WTC11 (cell line): ENCODE results near the gene MBD6. TPM values are rescaled to one million over a fixed set of nuclear protein-coding genes. Genes with fewer than 3 reads are reported as not detected.

Experiments used
- ATAC-seq: fragments of 200-7000 bp; cut with Tn5 transposase; 2 replicates; pipeline ENCODE4 v1.10.0; 2021; ENCODE audit warnings: mild to moderate bottlenecking, moderate library complexity
- CTCF ChIA-PET: fragments of 300-600 bp; sonication (Branson Sonifier 250); formaldehyde crosslinking; loops from one replicate; lab custom pipeline; 2021; ENCODE audit warnings: antibody characterized with exemption; lab: Charles Lee
- POLR2A ChIA-PET: fragments of 350-600 bp; sonication (Branson Sonifier 250); formaldehyde crosslinking; loops from one replicate; lab custom pipeline; 2021; ENCODE audit warnings: antibody characterized with exemption; lab: Charles Lee
- DNase-seq: peaks from one replicate; pipeline ENCODE4 v3.0.0; 2021; ENCODE audit warnings: low spot score
- H3K27ac Mint-ChIP-seq: 2 replicates; pipeline ENCODE4 v1.8.0; 2021; ENCODE audit warnings: mixed read lengths
- H3K27me3 Mint-ChIP-seq: 2 replicates; pipeline ENCODE4 v1.8.0; 2021; ENCODE audit warnings: low read depth, mild to moderate bottlenecking, moderate library complexity, mixed read lengths
- H3K36me3 Mint-ChIP-seq: 2 replicates; pipeline ENCODE4 v1.8.0; 2021; ENCODE audit warnings: mixed read lengths
- H3K4me1 Mint-ChIP-seq: 2 replicates; pipeline ENCODE4 v1.8.0; 2022; ENCODE audit warnings: mixed read lengths
- H3K4me3 Mint-ChIP-seq: 2 replicates; pipeline ENCODE4 v1.8.0; 2021; ENCODE audit warnings: mild to moderate bottlenecking, moderate library complexity, mixed read lengths
- H3K9me3 Mint-ChIP-seq: 2 replicates; pipeline ENCODE4 v1.8.0; 2021; ENCODE audit warnings: mixed read lengths
- ATF1 ChIP-seq: sonication (generic); formaldehyde crosslinking; IDR thresholded peaks from 2 replicates; pipeline ENCODE4 v1.8.1; 2023; ENCODE audit warnings: mild to moderate bottlenecking, moderate library complexity, missing genetic modification reagents
- CREB1 ChIP-seq: sonication (generic); formaldehyde crosslinking; IDR thresholded peaks from 2 replicates; pipeline ENCODE4 v1.8.0; 2023; ENCODE audit warnings: mild to moderate bottlenecking, missing genetic modification reagents
- ELF4 ChIP-seq: sonication (generic); formaldehyde crosslinking; IDR thresholded peaks from 2 replicates; pipeline ENCODE4 v1.8.1; 2022; ENCODE audit warnings: low read depth, mild to moderate bottlenecking, moderate library complexity, missing genetic modification reagents
- FOXJ3 ChIP-seq: sonication (generic); formaldehyde crosslinking; IDR thresholded peaks from 2 replicates; pipeline ENCODE4 v1.9.0; 2021; ENCODE audit warnings: missing genetic modification reagents, mild to moderate bottlenecking, borderline replicate concordance
- FOXP1 ChIP-seq: sonication (generic); formaldehyde crosslinking; IDR thresholded peaks from 2 replicates; pipeline ENCODE4 v1.8.0; 2022; ENCODE audit warnings: missing genetic modification reagents, mild to moderate bottlenecking, moderate library complexity, borderline replicate concordance
- GTF2I ChIP-seq: fragments of 250-450 bp; sonication (Bioruptor Pico); conservative IDR thresholded peaks from 2 replicates; pipeline ENCODE4 v1.4.0; 2021; ENCODE audit warnings: mild to moderate bottlenecking
- JAZF1 ChIP-seq: fragments of 250-450 bp; sonication (Bioruptor Pico); IDR thresholded peaks from 2 replicates; pipeline ENCODE4 v1.9.0; 2021; ENCODE audit warnings: moderate library complexity, mild to moderate bottlenecking, inconsistent platforms
- RORB ChIP-seq: fragments of 250-450 bp; sonication (Bioruptor Pico); IDR thresholded peaks from 2 replicates; pipeline ENCODE4 v1.9.0; 2021; ENCODE audit warnings: mild to moderate bottlenecking
- SMAD4 ChIP-seq: sonication (generic); formaldehyde crosslinking; IDR thresholded peaks from 2 replicates; pipeline ENCODE4 v1.8.0; 2022; ENCODE audit warnings: mild to moderate bottlenecking, missing genetic modification reagents
- ZNF121 ChIP-seq: sonication (generic); formaldehyde crosslinking; IDR thresholded peaks from 2 replicates; pipeline ENCODE4 v1.8.0; 2023; ENCODE audit warnings: missing genetic modification reagents
- ZNF317 ChIP-seq: sonication (generic); formaldehyde crosslinking; IDR thresholded peaks from 2 replicates; pipeline ENCODE4 v1.8.1; 2023; ENCODE audit warnings: low read depth, mild to moderate bottlenecking, moderate library complexity, missing genetic modification reagents, borderline replicate concordance
- ZNF671 ChIP-seq: fragments of 250-450 bp; sonication (Bioruptor Pico); IDR thresholded peaks from 2 replicates; pipeline ENCODE4 v1.8.0; 2021; ENCODE audit warnings: mild to moderate bottlenecking
- total RNA-seq: library from RNA; stranded (reverse); gene quantifications from 3 replicates; pipeline ENCODE4 v1.2.3, GENCODE V29; 2021
- TF ChIP-seq, protein P1 (sequence below): sonication (generic); formaldehyde crosslinking; IDR thresholded peaks from 2 replicates; pipeline ENCODE4 v1.8.0; 2022; ENCODE audit warnings: missing genetic modification reagents
- TF ChIP-seq, protein P2 (sequence below): fragments of 250-450 bp; sonication (Bioruptor Pico); IDR thresholded peaks from 2 replicates; pipeline ENCODE4 v1.9.0; 2021; ENCODE audit warnings: moderate library complexity, mild to moderate bottlenecking, inconsistent platforms, borderline replicate concordance
- TF ChIP-seq, protein P3 (sequence below): sonication (generic); formaldehyde crosslinking; conservative IDR thresholded peaks from 2 replicates; pipeline ENCODE4 v1.8.1; 2023; ENCODE audit warnings: mild to moderate bottlenecking, low read depth, missing genetic modification reagents, moderate library complexity
- TF ChIP-seq, protein P4 (sequence below): sonication (generic); formaldehyde crosslinking; IDR thresholded peaks from 2 replicates; pipeline ENCODE4 v1.8.0; 2022; ENCODE audit warnings: mild to moderate bottlenecking, missing genetic modification reagents
- TF ChIP-seq, protein P5 (sequence below): sonication (generic); formaldehyde crosslinking; IDR thresholded peaks from 2 replicates; pipeline ENCODE4 v1.8.1; 2022; ENCODE audit warnings: mild to moderate bottlenecking, moderate library complexity, missing genetic modification reagents

Gene MBD6
- total RNA-seq, 1 experiment from 2014 or later = 46.3 TPM

DNA sequence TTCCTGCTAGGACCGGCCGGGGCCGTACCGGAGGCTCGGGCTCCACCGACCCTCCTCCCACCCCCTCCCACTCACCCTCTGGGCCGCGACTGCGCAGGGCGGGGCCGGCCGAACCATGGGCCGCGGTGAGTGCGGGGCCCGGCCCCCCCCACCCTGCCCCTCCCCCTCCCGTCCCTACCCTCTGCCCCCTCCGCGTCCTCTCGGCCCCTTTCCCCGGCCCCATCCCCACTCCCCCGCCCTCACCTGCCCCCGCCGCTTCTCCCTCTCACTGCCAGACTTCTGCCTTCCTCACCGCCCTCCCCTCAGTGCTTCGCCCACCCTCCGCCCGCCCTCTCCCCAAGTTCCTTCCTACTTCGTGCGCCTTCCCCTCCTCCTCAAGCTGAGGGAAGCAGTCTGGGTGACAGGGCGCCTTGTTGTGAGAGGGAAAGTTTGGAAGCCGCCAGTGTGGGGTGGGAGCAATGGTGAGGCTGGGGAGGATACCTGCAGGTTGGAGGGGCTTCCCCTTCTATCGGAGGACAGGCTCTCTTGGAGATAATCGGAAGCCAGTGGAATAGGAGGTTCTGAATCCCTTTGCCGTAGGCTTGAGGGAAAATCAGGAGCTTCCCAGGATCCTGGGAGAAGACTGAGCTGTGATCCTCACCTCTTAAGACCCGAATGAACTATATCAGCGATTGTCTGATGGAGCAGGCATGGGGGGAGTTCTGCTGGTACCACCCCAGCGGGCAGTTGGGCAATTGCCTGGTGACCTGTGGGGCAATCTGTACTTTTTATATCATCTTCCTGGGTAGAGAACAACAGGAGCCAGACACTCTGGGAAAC lies 472 bp downstream of the MBD6 start:
- TF ChIP-seq ZNF317 (CRISPR knock-in tag) (no peak), ATF1 (CRISPR knock-in tag) (no peak), CREB1 (CRISPR knock-in tag) (no peak), ZNF121 (CRISPR knock-in tag) (no peak), FOXP1 (CRISPR knock-in tag) (no peak), GTF2I (no peak)
- TF ChIP-seq, protein P1, sequence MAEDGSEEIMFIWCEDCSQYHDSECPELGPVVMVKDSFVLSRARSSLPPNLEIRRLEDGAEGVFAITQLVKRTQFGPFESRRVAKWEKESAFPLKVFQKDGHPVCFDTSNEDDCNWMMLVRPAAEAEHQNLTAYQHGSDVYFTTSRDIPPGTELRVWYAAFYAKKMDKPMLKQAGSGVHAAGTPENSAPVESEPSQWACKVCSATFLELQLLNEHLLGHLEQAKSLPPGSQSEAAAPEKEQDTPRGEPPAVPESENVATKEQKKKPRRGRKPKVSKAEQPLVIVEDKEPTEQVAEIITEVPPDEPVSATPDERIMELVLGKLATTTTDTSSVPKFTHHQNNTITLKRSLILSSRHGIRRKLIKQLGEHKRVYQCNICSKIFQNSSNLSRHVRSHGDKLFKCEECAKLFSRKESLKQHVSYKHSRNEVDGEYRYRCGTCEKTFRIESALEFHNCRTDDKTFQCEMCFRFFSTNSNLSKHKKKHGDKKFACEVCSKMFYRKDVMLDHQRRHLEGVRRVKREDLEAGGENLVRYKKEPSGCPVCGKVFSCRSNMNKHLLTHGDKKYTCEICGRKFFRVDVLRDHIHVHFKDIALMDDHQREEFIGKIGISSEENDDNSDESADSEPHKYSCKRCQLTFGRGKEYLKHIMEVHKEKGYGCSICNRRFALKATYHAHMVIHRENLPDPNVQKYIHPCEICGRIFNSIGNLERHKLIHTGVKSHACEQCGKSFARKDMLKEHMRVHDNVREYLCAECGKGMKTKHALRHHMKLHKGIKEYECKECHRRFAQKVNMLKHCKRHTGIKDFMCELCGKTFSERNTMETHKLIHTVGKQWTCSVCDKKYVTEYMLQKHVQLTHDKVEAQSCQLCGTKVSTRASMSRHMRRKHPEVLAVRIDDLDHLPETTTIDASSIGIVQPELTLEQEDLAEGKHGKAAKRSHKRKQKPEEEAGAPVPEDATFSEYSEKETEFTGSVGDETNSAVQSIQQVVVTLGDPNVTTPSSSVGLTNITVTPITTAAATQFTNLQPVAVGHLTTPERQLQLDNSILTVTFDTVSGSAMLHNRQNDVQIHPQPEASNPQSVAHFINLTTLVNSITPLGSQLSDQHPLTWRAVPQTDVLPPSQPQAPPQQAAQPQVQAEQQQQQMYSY (CRISPR knock-in tag) = peak; percentile 43; the same call in 1 of the 2 replicates
- ChIA-PET CTCF (interaction anchor here (0.9 to 2.3 kb wide), 4 partner anchors 60 to 213 kb away, joined by 3 to 8 read pairs (median 4); partner anchors contain the start of gene GLI1), POLR2A (interaction anchor here (1.0 kb wide), 1 partner anchor 91 kb away, joined by 3 read pairs; no protein-coding TSS in a partner anchor)
- peak; percentile 72 for DNase-seq
- Mint-ChIP-seq H3K9me3 (no peaks in the 10 kb centered on the region), H3K4me1 (peaks cover 42% of the 10 kb centered on the region), H3K36me3 (peaks cover 10% of the 10 kb centered on the region), H3K27ac (peak overlapping the region; percentile 93), H3K4me3 (peak overlapping the region; percentile 90), H3K27me3 (peaks cover 3% of the 10 kb centered on the region; the same call in 1 of the 2 replicates)
- peak; percentile 0; the same call in 1 of the 2 replicates for ATAC-seq

DNA sequence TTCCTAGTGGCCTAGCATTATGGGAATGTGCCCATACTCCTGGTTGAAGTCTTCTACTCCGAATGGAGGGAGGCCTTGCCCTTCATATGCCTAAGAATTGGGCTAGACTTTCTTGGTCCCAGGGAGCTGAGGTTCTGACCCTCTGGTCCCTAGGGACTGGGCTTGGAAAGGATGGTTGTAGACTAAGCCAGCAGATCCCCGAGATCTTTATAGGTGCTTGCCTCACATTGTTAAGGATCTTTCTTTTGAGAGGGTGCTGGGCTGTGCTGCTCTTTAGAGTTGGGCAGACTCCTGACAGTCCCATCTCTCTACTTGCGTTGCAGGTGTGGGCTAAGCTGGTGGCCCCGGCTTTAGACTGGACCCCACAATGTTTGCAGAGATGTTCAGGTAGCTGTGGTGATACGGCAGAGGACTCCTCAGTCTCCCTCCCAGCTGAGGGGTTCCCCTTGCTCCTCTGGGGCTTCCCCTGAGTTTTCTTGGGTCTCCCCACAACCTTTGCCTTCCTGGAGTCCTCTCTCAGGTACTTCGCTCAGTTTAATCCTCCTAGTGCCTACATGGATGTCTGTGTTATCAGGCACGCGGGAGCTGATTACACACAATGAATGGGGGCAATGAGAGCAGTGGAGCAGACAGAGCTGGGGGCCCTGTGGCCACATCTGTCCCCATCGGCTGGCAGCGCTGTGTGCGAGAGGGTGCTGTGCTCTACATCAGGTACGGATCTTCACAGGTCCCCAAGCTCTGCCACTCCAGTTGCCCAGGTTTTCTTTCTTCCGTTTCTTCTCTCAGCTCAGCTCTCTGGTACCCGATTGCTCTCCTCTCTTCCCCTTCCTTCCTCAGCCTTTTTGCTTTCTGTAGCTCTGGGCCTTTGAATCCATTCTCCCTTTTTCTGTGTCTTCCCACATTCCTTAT lies 1.3 kb downstream of the MBD6 start:
- Mint-ChIP-seq H3K4me1 (peaks cover 35% of the 10 kb centered on the region), H3K4me3 (peak overlapping the region; percentile 90), H3K27me3 (peaks cover 3% of the 10 kb centered on the region; the same call in 1 of the 2 replicates), H3K36me3 (peaks cover 8% of the 10 kb centered on the region), H3K9me3 (no peaks in the 10 kb centered on the region), H3K27ac (peak overlapping the region; percentile 93)
- ATAC-seq = no peak
- TF ChIP-seq RORB (CRISPR knock-in tag) (no peak), ZNF671 (CRISPR knock-in tag) (no peak), SMAD4 (CRISPR knock-in tag) (no peak), FOXP1 (CRISPR knock-in tag) (no peak), FOXJ3 (CRISPR knock-in tag) (no peak), JAZF1 (CRISPR knock-in tag) (no peak), GTF2I (no peak), ELF4 (CRISPR knock-in tag) (no peak)
- TF ChIP-seq, protein P2, sequence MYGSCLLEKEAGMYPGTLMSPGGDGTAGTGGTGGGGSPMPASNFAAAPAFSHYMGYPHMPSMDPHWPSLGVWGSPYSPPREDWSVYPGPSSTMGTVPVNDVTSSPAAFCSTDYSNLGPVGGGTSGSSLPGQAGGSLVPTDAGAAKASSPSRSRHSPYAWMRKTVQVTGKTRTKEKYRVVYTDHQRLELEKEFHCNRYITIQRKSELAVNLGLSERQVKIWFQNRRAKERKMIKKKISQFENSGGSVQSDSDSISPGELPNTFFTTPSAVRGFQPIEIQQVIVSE (CRISPR knock-in tag) = no peak
- TF ChIP-seq, protein P3, sequence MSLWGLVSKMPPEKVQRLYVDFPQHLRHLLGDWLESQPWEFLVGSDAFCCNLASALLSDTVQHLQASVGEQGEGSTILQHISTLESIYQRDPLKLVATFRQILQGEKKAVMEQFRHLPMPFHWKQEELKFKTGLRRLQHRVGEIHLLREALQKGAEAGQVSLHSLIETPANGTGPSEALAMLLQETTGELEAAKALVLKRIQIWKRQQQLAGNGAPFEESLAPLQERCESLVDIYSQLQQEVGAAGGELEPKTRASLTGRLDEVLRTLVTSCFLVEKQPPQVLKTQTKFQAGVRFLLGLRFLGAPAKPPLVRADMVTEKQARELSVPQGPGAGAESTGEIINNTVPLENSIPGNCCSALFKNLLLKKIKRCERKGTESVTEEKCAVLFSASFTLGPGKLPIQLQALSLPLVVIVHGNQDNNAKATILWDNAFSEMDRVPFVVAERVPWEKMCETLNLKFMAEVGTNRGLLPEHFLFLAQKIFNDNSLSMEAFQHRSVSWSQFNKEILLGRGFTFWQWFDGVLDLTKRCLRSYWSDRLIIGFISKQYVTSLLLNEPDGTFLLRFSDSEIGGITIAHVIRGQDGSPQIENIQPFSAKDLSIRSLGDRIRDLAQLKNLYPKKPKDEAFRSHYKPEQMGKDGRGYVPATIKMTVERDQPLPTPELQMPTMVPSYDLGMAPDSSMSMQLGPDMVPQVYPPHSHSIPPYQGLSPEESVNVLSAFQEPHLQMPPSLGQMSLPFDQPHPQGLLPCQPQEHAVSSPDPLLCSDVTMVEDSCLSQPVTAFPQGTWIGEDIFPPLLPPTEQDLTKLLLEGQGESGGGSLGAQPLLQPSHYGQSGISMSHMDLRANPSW = no peak
- TF ChIP-seq, protein P4, sequence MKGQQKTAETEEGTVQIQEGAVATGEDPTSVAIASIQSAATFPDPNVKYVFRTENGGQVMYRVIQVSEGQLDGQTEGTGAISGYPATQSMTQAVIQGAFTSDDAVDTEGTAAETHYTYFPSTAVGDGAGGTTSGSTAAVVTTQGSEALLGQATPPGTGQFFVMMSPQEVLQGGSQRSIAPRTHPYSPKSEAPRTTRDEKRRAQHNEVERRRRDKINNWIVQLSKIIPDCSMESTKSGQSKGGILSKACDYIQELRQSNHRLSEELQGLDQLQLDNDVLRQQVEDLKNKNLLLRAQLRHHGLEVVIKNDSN (CRISPR knock-in tag) = no peak
- TF ChIP-seq, protein P5, sequence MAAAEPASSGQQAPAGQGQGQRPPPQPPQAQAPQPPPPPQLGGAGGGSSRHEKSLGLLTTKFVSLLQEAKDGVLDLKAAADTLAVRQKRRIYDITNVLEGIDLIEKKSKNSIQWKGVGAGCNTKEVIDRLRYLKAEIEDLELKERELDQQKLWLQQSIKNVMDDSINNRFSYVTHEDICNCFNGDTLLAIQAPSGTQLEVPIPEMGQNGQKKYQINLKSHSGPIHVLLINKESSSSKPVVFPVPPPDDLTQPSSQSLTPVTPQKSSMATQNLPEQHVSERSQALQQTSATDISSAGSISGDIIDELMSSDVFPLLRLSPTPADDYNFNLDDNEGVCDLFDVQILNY = no peak
- DNase-seq = no peak
- ChIA-PET CTCF (interaction anchor here (0.7 to 2.3 kb wide), 6 partner anchors 23 to 281 kb away, joined by 3 to 8 read pairs (median 6); partner anchors contain the start of genes DCTN2 and GLI1), POLR2A (interaction anchor here (0.6 to 1.0 kb wide), 2 partner anchors 90 to 995 kb away, joined by 3 read pairs; no protein-coding TSS in a partner anchor)
